ENCODE data around the gene PRMT5. TPM values are rescaled to one million over a fixed set of nuclear protein-coding genes. Genes with fewer than 3 reads are reported as not detected.

The PRMT5 gene
- total RNA-seq, 1 experiment from 2014 or later: 201 TPM

DNA sequence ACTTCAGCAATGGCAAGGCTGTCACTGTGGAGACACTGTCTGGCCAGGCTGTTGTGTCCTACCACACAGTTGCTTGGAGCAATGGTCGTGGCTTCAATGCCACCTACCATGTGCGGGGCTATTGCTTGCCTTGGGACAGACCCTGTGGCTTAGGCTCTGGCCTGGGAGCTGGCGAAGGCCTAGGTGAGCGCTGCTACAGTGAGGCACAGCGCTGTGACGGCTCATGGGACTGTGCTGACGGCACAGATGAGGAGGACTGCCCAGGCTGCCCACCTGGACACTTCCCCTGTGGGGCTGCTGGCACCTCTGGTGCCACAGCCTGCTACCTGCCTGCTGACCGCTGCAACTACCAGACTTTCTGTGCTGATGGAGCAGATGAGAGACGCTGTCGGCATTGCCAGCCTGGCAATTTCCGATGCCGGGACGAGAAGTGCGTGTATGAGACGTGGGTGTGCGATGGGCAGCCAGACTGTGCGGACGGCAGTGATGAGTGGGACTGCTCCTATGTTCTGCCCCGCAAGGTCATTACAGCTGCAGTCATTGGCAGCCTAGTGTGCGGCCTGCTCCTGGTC is 53.3 kb downstream of the PRMT5 start:
- Mint-ChIP-seq H3K4me3 (ENCODE audit: unreplicated experiment) (no peak overlapping the region), H3K9me3 (ENCODE audit: unreplicated experiment) (no peaks in the 10 kb centered on the region), H3K4me1 (ENCODE audit: insufficient read depth, unreplicated experiment) (peaks cover 18% of the 10 kb centered on the region), H3K27ac (ENCODE audit: low read depth, unreplicated experiment) (no peak overlapping the region), H3K27me3 (ENCODE audit: insufficient read depth, unreplicated experiment) (no peaks in the 10 kb centered on the region), H3K36me3 (ENCODE audit: insufficient read depth, unreplicated experiment) (peaks cover 53% of the 10 kb centered on the region)
- ChIA-PET POLR2A (interaction anchor here (1.3 kb wide), 1 partner anchor 37 kb away, joined by 3 read pairs; no protein-coding TSS in a partner anchor), CTCF (interaction anchor here (0.6 to 8.7 kb wide), 6 partner anchors 23 to 211 kb away, joined by 3 to 111 read pairs (median 4); no protein-coding TSS in a partner anchor)
- BruUV-seq (replicated peaks): no TSS peak
- DNase-seq (ENCODE audit: unreplicated experiment): no peak
- intact Hi-C loops (cut with micrococcal nuclease): no loop called here
- TF ChIP-seq, protein P1, sequence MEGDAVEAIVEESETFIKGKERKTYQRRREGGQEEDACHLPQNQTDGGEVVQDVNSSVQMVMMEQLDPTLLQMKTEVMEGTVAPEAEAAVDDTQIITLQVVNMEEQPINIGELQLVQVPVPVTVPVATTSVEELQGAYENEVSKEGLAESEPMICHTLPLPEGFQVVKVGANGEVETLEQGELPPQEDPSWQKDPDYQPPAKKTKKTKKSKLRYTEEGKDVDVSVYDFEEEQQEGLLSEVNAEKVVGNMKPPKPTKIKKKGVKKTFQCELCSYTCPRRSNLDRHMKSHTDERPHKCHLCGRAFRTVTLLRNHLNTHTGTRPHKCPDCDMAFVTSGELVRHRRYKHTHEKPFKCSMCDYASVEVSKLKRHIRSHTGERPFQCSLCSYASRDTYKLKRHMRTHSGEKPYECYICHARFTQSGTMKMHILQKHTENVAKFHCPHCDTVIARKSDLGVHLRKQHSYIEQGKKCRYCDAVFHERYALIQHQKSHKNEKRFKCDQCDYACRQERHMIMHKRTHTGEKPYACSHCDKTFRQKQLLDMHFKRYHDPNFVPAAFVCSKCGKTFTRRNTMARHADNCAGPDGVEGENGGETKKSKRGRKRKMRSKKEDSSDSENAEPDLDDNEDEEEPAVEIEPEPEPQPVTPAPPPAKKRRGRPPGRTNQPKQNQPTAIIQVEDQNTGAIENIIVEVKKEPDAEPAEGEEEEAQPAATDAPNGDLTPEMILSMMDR (IDR thresholded peaks at IDR 0.05; ENCODE audit: unreplicated experiment): no peak

DNA sequence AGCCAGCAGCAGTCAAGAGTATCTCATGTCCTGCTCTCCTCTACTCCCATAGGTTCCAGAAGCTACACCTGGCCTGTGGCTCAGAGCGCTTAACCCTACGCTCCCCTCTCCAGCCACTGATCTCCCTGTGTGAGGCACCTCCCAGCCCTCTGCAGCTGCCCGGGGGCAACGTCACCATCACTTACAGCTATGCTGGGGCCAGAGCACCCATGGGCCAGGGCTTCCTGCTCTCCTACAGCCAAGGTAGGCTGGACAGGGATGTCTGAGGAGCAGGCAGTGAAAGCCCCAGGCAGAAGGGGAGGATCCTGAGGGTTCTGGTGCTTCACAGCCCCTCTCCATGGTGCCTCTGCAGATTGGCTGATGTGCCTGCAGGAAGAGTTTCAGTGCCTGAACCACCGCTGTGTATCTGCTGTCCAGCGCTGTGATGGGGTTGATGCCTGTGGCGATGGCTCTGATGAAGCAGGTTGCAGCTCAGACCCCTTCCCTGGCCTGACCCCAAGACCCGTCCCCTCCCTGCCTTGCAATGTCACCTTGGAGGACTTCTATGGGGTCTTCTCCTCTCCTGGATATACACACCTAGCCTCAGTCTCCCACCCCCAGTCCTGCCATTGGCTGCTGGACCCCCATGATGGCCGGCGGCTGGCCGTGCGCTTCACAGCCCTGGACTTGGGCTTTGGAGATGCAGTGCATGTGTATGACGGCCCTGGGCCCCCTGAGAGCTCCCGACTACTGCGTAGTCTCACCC is 54.0 kb downstream of the PRMT5 start:
- Mint-ChIP-seq H3K4me1 (ENCODE audit: insufficient read depth, unreplicated experiment) (peaks cover 20% of the 10 kb centered on the region), H3K27ac (ENCODE audit: low read depth, unreplicated experiment) (no peak overlapping the region), H3K9me3 (ENCODE audit: unreplicated experiment) (no peaks in the 10 kb centered on the region), H3K27me3 (ENCODE audit: insufficient read depth, unreplicated experiment) (no peaks in the 10 kb centered on the region), H3K36me3 (ENCODE audit: insufficient read depth, unreplicated experiment) (peaks cover 53% of the 10 kb centered on the region), H3K4me3 (ENCODE audit: unreplicated experiment) (no peak overlapping the region)
- POLR2A ChIA-PET: interaction anchor here (1.0 kb wide), 1 partner anchor 23 kb away, joined by 3 read pairs; no protein-coding TSS in a partner anchor
- intact Hi-C loops (cut with micrococcal nuclease): no loop called here
- TF ChIP-seq, protein P1 (IDR thresholded peaks at IDR 0.05; ENCODE audit: unreplicated experiment): no peak
- CTCF ChIA-PET: interaction anchor here (1.4 to 8.7 kb wide), 3 partner anchors 8 to 111 kb away, joined by 4 to 111 read pairs (median 54); partner anchors contain the start of gene REM2
- no peak for DNase-seq (ENCODE audit: unreplicated experiment)
- BruUV-seq (replicated peaks): no TSS peak

DNA sequence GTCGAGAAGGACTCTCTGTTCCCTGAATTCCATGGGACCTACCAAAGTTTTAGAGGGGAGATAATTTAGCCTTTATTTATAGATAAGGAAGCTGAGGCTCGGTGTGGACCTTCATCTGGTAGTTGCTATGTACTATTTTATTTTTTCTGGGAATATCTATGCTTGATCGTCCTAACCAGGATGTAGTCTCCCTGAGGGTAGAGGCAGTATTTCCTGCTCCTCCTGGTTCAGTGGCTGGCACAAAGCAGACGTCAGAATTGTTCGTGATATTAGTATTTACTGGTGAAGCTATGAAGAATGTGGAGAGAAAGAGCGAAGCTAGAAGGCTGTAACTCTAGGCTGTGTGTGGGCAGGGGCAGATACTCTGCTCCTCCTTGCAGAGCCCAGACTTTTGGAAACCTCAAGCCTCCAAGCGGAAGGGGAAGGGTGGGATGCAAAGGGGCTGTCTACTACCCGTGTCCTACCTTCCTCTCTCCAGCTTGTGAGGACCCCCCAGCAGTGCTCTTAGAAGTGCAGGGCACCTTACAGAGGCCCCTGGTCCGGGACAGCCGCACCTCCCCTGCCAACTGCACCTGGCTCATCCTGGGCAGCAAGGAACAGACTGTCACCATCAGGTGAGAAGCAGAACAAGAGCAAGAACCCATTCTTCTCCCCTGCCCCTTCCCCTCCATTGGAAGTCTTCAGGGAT is 56.2 kb downstream of the PRMT5 start:
- CTCF ChIA-PET: interaction anchor here (0.6 to 13.4 kb wide), 33 partner anchors 10 to 668 kb away, joined by 3 to 154 read pairs (median 4); partner anchors contain the start of genes PRMT5, RBM23 and REM2
- intact Hi-C loops (cut with micrococcal nuclease): loop anchor here (1.0 to 5.0 kb wide), 5 partner anchors 14 to 110 kb away; partner anchors contain the start of genes AJUBA, MMP14 and PRMT5

More for the DNA sequence above, 56.2 kb downstream of the PRMT5 start:
- Mint-ChIP-seq H3K9me3 (ENCODE audit: unreplicated experiment) (no peaks in the 10 kb centered on the region), H3K36me3 (ENCODE audit: insufficient read depth, unreplicated experiment) (peaks cover 40% of the 10 kb centered on the region), H3K27me3 (ENCODE audit: insufficient read depth, unreplicated experiment) (no peaks in the 10 kb centered on the region), H3K4me1 (ENCODE audit: insufficient read depth, unreplicated experiment) (peaks cover 20% of the 10 kb centered on the region), H3K4me3 (ENCODE audit: unreplicated experiment) (peak overlapping the region; percentile 79), H3K27ac (ENCODE audit: low read depth, unreplicated experiment) (peak overlapping the region; percentile 91)
- TF ChIP-seq, protein P1 (IDR thresholded peaks at IDR 0.05; ENCODE audit: unreplicated experiment): no peak
- BruUV-seq (replicated peaks): no TSS peak
- POLR2A ChIA-PET: interaction anchor here (0.6 to 5.2 kb wide), 20 partner anchors 13 to 222 kb away, joined by 3 to 116 read pairs (median 5); partner anchors contain the start of genes ACIN1, AJUBA, C14orf119 and HAUS4
- no peak for DNase-seq (ENCODE audit: unreplicated experiment)
